H1 (cell line): ENCODE results near the gene LIFR. TPM values are rescaled to one million over a fixed set of nuclear protein-coding genes. Genes with fewer than 3 reads are reported as not detected.

Experiments
- CTCF ChIA-PET: fragments of 300-600 bp; sonication (Branson Sonifier 250); formaldehyde crosslinking; loops from one replicate; lab custom pipeline; 2021; ENCODE audit not compliant: partially characterized antibody; lab: Charles Lee
- POLR2A ChIA-PET: fragments of 300-600 bp; sonication (Branson Sonifier 250); formaldehyde crosslinking; loops from one replicate; lab custom pipeline; 2021; ENCODE audit warnings: inconsistent platforms; ENCODE audit not compliant: partially characterized antibody; lab: Charles Lee
- DNase-seq, 2 experiments: peaks; one replicate each; pipeline versions ENCODE4 v3.0.0 to v3.0.0-alpha.2; 2010 to 2022; ENCODE audit warnings: low spot score in 2 of 2, low read depth in 1 of 2, mixed read lengths in 1 of 2
- FAIRE-seq: peaks from 2 replicates; lab custom pipeline; 2011; peaks lifted over from hg19 to GRCh38; lab: Jason Lieb, UNC
- H2AFZ ChIP-seq: 2 replicates; pipeline ENCODE4 v1.8.1; 2012; ENCODE audit warnings: low read length, inconsistent platforms
- H2AK5ac ChIP-seq: 2 replicates; pipeline ENCODE4 v1.6.1; 2013; ENCODE audit warnings: low read depth, low read length
- H2BK120ac ChIP-seq: replicated peaks from 2 replicates; pipeline ENCODE3; 2013; ENCODE audit warnings: low read depth, low read length, inconsistent platforms
- H2BK12ac ChIP-seq: 2 replicates; pipeline ENCODE4 v1.6.1; 2013; ENCODE audit warnings: low read depth, low read length
- H2BK15ac ChIP-seq: 2 replicates; pipeline ENCODE4 v1.6.1; 2013; ENCODE audit warnings: low read length
- H2BK20ac ChIP-seq: 2 replicates; pipeline ENCODE4 v1.6.1; 2013; ENCODE audit warnings: low read length
- H2BK5ac ChIP-seq: 2 replicates; pipeline ENCODE4 v1.6.1; 2013; ENCODE audit warnings: low read depth, low read length
- H3K14ac ChIP-seq: 2 replicates; pipeline ENCODE4 v1.6.1; 2013; ENCODE audit warnings: inconsistent platforms; ENCODE audit not compliant: insufficient read length
- H3K18ac ChIP-seq: 2 replicates; pipeline ENCODE4 v1.6.1; 2013; ENCODE audit warnings: low read length; ENCODE audit errors: extremely low read depth
- H3K23ac ChIP-seq: 2 replicates; pipeline ENCODE4 v1.6.1; 2013; ENCODE audit warnings: inconsistent platforms; ENCODE audit not compliant: insufficient read length
- H3K23me2 ChIP-seq: 2 replicates; pipeline ENCODE4 v1.6.1; 2013; ENCODE audit warnings: low read depth, low read length
- H3K27ac ChIP-seq: 2 replicates; pipeline ENCODE4 v1.6.1; 2011; ENCODE audit warnings: low read depth, low read length, inconsistent platforms
- H3K27me3 ChIP-seq, 4 experiments: replicated peaks in 1 of 4; 1 replicate in 1 of 4; 2 replicates in 3 of 4; pipeline versions ENCODE4 v1.6.1 to v1.8.1; 2011 to 2013; ENCODE audit warnings: low read length in 3 of 4, mild to moderate bottlenecking in 3 of 4, inconsistent platforms in 2 of 4, mixed read lengths in 2 of 4, moderate library complexity in 1 of 4; ENCODE audit not compliant: control insufficient read depth in 3 of 4, insufficient read depth in 3 of 4; ENCODE audit errors: extremely low read depth in 1 of 4
- H3K36me3 ChIP-seq, 4 experiments: 2 replicates each; pipeline versions ENCODE4 v1.6.1 to v1.8.1; 2011 to 2013; ENCODE audit warnings: mild to moderate bottlenecking in 4 of 4, low read length in 3 of 4, moderate library complexity in 2 of 4, control low read depth in 1 of 4, inconsistent platforms in 1 of 4; ENCODE audit not compliant: insufficient read depth in 4 of 4, control insufficient read depth in 2 of 4
- H3K4ac ChIP-seq: replicated peaks from 2 replicates; pipeline ENCODE3; 2013; ENCODE audit warnings: low read length, low read depth, mixed read lengths, inconsistent platforms; ENCODE audit not compliant: insufficient read length
- H3K4me1 ChIP-seq, 4 experiments: replicated peaks in 1 of 4; 1 replicate in 1 of 4; 2 replicates in 3 of 4; pipeline versions ENCODE4 v1.6.1 to v1.8.1; 2011 to 2013; ENCODE audit warnings: low read length in 3 of 4, inconsistent platforms in 2 of 4, mixed read lengths in 1 of 4; ENCODE audit not compliant: insufficient read depth in 4 of 4, control insufficient read depth in 3 of 4
- H3K4me2 ChIP-seq, 2 experiments: 2 replicates each; pipeline versions ENCODE4 v1.6.1 to v1.8.1; 2011 to 2013; ENCODE audit warnings: low read depth in 2 of 2, low read length in 2 of 2, control low read depth in 1 of 2, inconsistent platforms in 1 of 2, mild to moderate bottlenecking in 1 of 2; ENCODE audit not compliant: insufficient read depth in 1 of 2
- H3K4me3 ChIP-seq, 4 experiments: fragments of 200-600, 300-600 bp in 1 of 4; sonication (generic), shearing (Covaris generic), sonication (Bioruptor Twin) in 1 of 4; 2 replicates each; pipeline versions ENCODE4 v1.5.1 to v1.8.1; 2011 to 2016; ENCODE audit warnings: low read length in 4 of 4, low read depth in 3 of 4, control low read depth in 2 of 4, inconsistent platforms in 2 of 4, mild to moderate bottlenecking in 2 of 4, mixed read lengths in 1 of 4, moderate library complexity in 1 of 4; ENCODE audit not compliant: insufficient read depth in 2 of 4; ENCODE audit errors: extremely low read depth in 1 of 4
- H3K56ac ChIP-seq: replicated peaks from 2 replicates; pipeline ENCODE3; 2013; ENCODE audit warnings: low read depth, mild to moderate bottlenecking, mixed read lengths, low read length, inconsistent platforms; ENCODE audit not compliant: insufficient read length
- H3K79me1 ChIP-seq: 2 replicates; pipeline ENCODE4 v1.6.1; 2013; ENCODE audit warnings: low read depth, low read length, control low read depth
- H3K79me2 ChIP-seq, 2 experiments: 2 replicates each; pipeline versions ENCODE4 v1.6.1 to v1.8.1; 2012 to 2013; ENCODE audit warnings: low read length in 2 of 2, mild to moderate bottlenecking in 2 of 2, inconsistent platforms in 1 of 2; ENCODE audit not compliant: insufficient read depth in 2 of 2, control insufficient read depth in 1 of 2
- H3K9ac ChIP-seq, 4 experiments: replicated peaks in 1 of 4; 1 replicate in 1 of 4; 2 replicates in 3 of 4; pipeline versions ENCODE4 v1.6.1 to v1.8.1; 2011 to 2013; ENCODE audit warnings: low read depth in 3 of 4, low read length in 3 of 4, control low read depth in 2 of 4, mild to moderate bottlenecking in 2 of 4, moderate library complexity in 2 of 4, inconsistent platforms in 1 of 4; ENCODE audit errors: extremely low read depth in 1 of 4
- H3K9me3 ChIP-seq, 2 experiments: 2 replicates each; pipeline versions ENCODE4 v1.6.1 to v1.8.1; 2012 to 2013; ENCODE audit warnings: mild to moderate bottlenecking in 2 of 2, moderate library complexity in 2 of 2, control low read depth in 1 of 2, inconsistent platforms in 1 of 2, low read depth in 1 of 2, low read length in 1 of 2, mixed read lengths in 1 of 2; ENCODE audit not compliant: insufficient read depth in 2 of 2
- H4K20me1 ChIP-seq, 2 experiments: replicated peaks in 1 of 2; 2 replicates each; pipeline versions ENCODE3 to v1.8.1; 2011 to 2013; ENCODE audit warnings: inconsistent platforms in 2 of 2, low read length in 2 of 2, mild to moderate bottlenecking in 1 of 2; ENCODE audit not compliant: insufficient read depth in 2 of 2, control insufficient read depth in 1 of 2
- H4K5ac ChIP-seq: 2 replicates; pipeline ENCODE4 v1.6.1; 2013; ENCODE audit warnings: low read length, low read depth, mixed read lengths, inconsistent platforms; ENCODE audit not compliant: insufficient read length
- H4K8ac ChIP-seq: 2 replicates; pipeline ENCODE4 v1.8.0; 2013; ENCODE audit warnings: mild to moderate bottlenecking, moderate library complexity, low read length, inconsistent platforms; ENCODE audit not compliant: insufficient read depth; ENCODE audit errors: extremely low read depth
- H4K91ac ChIP-seq: replicated peaks from 2 replicates; pipeline ENCODE3; 2013; ENCODE audit warnings: low read length, mixed read lengths, inconsistent platforms; ENCODE audit not compliant: insufficient read length
- CEBPB ChIP-seq: IDR thresholded peaks from 2 replicates; pipeline ENCODE4 v1.6.1; 2012; ENCODE audit warnings: low read depth, low read length
- CTBP2 ChIP-seq: IDR thresholded peaks from 2 replicates; pipeline ENCODE4 v1.7.0; 2011; ENCODE audit warnings: borderline replicate concordance, mild to moderate bottlenecking, moderate library complexity, mixed read lengths, low read length; ENCODE audit not compliant: insufficient read depth, insufficient read length
- GABPA ChIP-seq: IDR thresholded peaks from 2 replicates; pipeline ENCODE4 v1.6.1; 2011; ENCODE audit warnings: mild to moderate bottlenecking, low read length, moderate library complexity, borderline replicate concordance; ENCODE audit not compliant: insufficient read depth
- RFX5 ChIP-seq: IDR thresholded peaks from 2 replicates; pipeline ENCODE4 v1.6.1; 2011; ENCODE audit warnings: low read depth, low read length, improper control_type of control experiment, borderline replicate concordance
- SUZ12 ChIP-seq: fragments of 200-600 bp; sonication (generic); IDR thresholded peaks from 2 replicates; pipeline ENCODE4 v1.6.1; 2012; ENCODE audit warnings: mild to moderate bottlenecking, inconsistent platforms, low read length, moderate library complexity, mixed read lengths
- TCF12 ChIP-seq: IDR thresholded peaks from 2 replicates; pipeline ENCODE4 v1.6.1; 2011; ENCODE audit warnings: low read depth, mild to moderate bottlenecking, low read length
- WGBS, 2 experiments: shearing (Covaris generic) in 1 of 2; methylation state at CpG; one replicate each; pipeline versions ENCODE4 v1.1.6 to v1.1.7; 2013 to 2015; ENCODE audit warnings: low lambda C conversion rate in 2 of 2, mixed read lengths in 2 of 2, inconsistent platforms in 1 of 2, low coverage in 1 of 2, missing lambda C conversion rate in 1 of 2; ENCODE audit not compliant: insufficient replicate concordance in 2 of 2, insufficient coverage in 1 of 2, insufficient read length in 1 of 2; ENCODE audit errors: extremely low coverage in 1 of 2, missing lambda C conversion rate in 1 of 2; 5-methylcytosine and 5-hydroxymethylcytosine counted together
- polyA plus RNA-seq, 7 experiments: library from polyadenylated mRNA; depleted of rRNA in 3 of 7; stranded (reverse) in 5 of 7; unstranded in 2 of 7; fragments of >200 nt in 5 of 7; fragments of 200-250 nt in 2 of 7; gene quantifications; 1 replicate in 5 of 7; 2 replicates in 1 of 7; 4 replicates in 1 of 7; pipeline versions ENCODE4 v1.2.1 to v1.2.3, GENCODE V29; 2011 to 2013; ENCODE audit warnings: missing spikeins in 2 of 7, mixed read lengths in 2 of 7
- total RNA-seq: library from RNA; stranded (reverse); fragmentation: NEBNext Ultra II Directional; extraction: Animal tissue kit (Norgen Biotek cat#: 25700); gene quantifications from 2 replicates; pipeline ENCODE4 v1.2.1, GENCODE V29; 2021

LIFR gene
- total and polyA plus RNA-seq, 2 of the 8 experiments (the other 6 are each of a cell fraction or from before 2014, with no cell fraction given), result 2.0 to 18.9 TPM

DNA sequence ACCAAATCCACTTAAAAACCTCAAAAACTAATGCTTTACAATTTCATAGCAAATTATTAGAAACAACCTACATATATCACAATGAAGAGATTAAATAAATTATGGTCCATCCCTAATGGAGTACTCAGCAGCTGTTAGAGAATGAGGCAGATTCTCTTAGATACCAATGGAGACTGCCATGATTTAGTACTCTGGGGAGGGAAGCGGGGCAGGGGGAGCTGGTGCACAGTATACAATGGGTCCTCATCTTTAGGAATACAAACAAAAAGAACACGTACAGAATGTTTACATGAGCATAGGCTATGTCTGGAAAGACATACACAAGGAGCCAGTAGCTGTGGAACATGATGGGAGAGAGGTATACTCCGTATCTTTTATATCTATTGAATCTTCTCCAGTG lies 2.0 kb downstream of the LIFR start:
- Histone ChIP-seq H3K9ac (no peak overlapping the region), H3K79me1 (0 out of 2 replicates have a peak, but pooled peaks cover 3% of the 10 kb centered on the region), H2AK5ac (no peak overlapping the region), H4K20me1 (no peaks in the 10 kb centered on the region), H3K4me1 (peaks cover 0 to 5% (median 0%) of the 10 kb centered on the region in 4 experiments; a peak in 3 of 7 replicates), H2BK20ac (no peak overlapping the region), H3K4me3 (peak overlapping the region in 1 of 4 experiments; percentile 98; a peak in 2 of 8 replicates), H4K8ac (no peak overlapping the region), H4K91ac (no peak overlapping the region), H2BK120ac (no peak overlapping the region), H3K23me2 (peaks cover 4% of the 10 kb centered on the region; the same call in 1 of the 2 replicates), H3K4me2 (peak overlapping the region in 1 of 2 experiments; percentile 24; a peak in 2 of 4 replicates), H3K23ac (no peak overlapping the region), H2BK12ac (no peak overlapping the region), H3K56ac (no peak overlapping the region), H2BK15ac (no peak overlapping the region), H3K79me2 (peaks cover 0 to 52% of the 10 kb centered on the region in 2 experiments; a peak in 2 of 4 replicates), H3K27me3 (no peaks in the 10 kb centered on the region), H2AFZ (no peak overlapping the region), H3K14ac (no peak overlapping the region), H2BK5ac (no peak overlapping the region), H3K4ac (no peak overlapping the region), H3K9me3 (no peaks in the 10 kb centered on the region), H3K18ac (no peak overlapping the region), H3K36me3 (no peaks in the 10 kb centered on the region), H4K5ac (no peak overlapping the region), H3K27ac (no peak overlapping the region)
- POLR2A ChIA-PET, result interaction anchor here (0.7 kb wide), 1 partner anchor 8 kb away, joined by 4 read pairs; no protein-coding TSS in a partner anchor
- WGBS, 2 experiments, result 83% methylated on average over 3 of the region's 3 CpGs; no CpG with 5 or more reads in 1 of the 2 experiments
- CTCF ChIA-PET, result interaction anchor here (1.0 to 3.0 kb wide), 11 partner anchors 9 to 758 kb away, joined by 3 to 14 read pairs (median 4); no protein-coding TSS in a partner anchor
- FAIRE-seq (no peak), DNase-seq (no peak)
- TF ChIP-seq TCF12, result no peak
- TF ChIP-seq CTBP2, result no peak
- no peak for TF ChIP-seq CEBPB
- no peak for TF ChIP-seq SUZ12
- TF ChIP-seq GABPA, result no peak
- TF ChIP-seq RFX5, result no peak
